Stimulated activated CD4-positive, alpha-beta T cell treated with anti-CD3 and anti-CD28 coated beads, TNF-alpha, amount 100 ng/mL, for 1 hour (primary cell): Measurements from ENCODE around the gene CBLB.

Experiments
- DNase-seq, 3 donors: peaks; one replicate each; pipeline ENCODE4 v3.0.0-alpha.2; 2020; ENCODE audit warnings: low read depth in 3 of 3, low spot score in 1 of 3

CBLB gene

DNA sequence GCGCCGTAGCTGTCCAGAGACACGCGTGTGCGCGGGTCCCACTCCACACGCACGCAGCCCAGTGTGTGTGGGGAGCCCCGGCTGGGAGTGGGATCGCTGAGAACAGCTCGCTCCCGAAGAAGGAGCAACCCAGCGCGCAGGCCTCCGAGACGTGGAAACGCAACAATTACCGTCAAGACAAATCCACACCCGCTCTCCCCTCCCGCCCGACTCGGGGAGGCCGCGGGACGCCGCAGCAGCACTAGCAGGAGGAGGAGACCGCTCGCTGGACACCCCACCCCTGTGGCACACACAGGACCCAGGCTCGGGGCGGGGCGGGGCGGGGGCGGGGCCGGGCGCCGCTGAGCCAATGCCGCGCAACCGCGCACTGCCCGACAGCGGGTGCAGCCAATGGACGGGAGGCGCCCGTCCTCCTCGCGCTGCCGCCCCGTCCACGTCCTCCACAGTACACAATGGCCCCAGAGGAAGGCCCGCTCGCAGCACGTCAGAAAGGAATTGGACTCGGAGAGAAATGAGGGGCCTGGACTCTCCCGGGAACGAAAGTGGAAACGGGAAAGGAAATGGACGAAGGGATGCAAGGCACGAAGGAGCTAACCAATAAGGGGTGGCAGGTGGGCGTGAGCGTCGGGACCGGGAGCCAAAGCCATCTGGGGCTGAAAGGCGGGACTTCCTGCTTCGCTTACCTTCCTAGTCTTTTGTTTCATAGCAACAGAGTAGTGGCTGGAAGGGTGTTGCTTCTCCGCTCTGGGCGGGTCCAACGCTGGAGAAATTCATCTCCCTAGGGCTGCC is at the start of gene CBLB:
Gene CBLB, minus strand, starts transcription at position 271 of the 789 bp plus-strand sequence. CDS start 1,435 bp downstream, outside the sequence.
- peak; percentile 55 to 68 (median 64) for DNase-seq

GRCh38 chr3:105916767-105917166 is 48.0 kb upstream of the CBLB start:
- DNase-seq: no peak

GRCh38 chr3:105915524-105915923 is 46.7 kb upstream of the CBLB start:
- DNase-seq: no peak

DNA sequence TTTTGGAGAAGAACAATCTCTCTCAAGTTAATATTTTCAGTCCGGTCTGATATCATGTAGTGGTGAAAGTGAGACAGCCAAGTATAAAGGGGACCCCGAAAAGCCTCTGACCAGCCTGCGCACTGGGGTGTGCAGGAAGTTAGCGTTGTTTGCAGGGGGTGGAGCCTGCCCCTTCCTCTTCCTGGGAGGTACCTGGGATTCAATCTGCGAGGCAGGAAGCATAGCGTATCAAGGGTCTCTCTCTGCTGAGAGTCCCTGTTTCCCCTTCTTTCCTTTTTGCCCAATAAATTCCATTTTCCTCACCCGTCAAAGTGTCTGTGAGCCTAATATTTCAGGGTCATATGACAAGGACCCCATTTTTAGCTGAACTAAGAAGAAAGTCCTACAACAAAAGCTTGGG is 44.8 kb upstream of the CBLB start:
- DNase-seq: no peak

- no peak for DNase-seq
Observed at GRCh38 chr3:105912891-105913290, 44.1 kb upstream of the CBLB start.

DNA sequence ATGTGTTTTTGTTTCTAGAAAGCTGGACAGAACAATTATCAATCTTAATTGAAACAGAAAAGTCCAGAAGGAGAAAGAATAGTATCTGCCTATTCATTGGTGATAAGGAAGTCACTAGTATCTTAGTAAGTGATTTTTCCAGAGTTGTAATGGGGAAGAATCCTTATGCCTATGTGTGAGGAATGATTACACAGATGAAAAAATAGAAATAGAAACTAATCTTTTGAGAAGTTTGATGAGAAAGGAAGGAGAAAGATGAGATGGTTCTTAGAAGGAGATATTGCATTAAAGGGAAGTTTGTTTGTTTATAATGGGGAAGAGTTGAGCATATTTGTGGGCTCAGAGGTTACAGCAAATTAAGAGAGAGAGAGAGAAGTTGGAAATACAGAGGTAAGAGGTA is 42.7 kb upstream of the CBLB start:
- DNase-seq: no peak

DNA sequence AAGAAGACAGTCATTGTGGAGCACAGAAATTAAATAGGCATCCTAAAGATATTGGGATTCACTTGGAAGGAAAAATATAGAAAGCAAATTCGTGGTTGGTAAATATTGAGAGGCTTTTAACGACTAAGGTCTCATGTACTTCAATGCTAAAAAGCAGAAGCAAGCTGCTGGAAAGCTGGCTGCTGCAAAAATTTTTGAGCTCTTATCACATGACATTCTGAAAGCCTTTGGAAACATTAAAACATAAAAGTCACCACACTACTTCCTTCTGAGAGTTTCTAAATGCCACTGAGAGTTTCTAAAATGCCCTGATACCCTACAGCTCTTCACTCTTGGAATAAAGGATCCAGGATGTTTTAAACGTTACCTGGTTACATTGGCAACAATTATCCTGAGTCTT is 39.0 kb upstream of the CBLB start:
- DNase-seq: no peak

DNA sequence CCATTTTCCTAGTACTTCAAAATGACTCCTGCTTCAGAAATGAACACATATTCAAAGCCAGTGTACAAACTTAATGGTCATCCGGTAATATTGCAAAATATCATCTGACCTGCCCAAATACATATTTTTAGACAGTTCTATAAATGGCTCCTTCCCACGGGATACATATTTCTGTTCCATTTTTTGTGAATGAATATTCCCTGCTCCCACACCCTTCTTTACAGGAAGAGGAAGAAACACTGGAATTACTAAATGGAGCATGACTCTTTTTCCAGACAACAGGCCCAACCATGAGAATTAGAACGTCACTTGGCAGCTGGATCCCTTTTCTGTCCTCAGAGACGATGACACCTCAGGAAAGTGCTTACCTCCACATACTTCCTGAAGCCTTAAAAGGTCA is 38.0 kb upstream of the CBLB start:
- DNase-seq: no peak

DNA sequence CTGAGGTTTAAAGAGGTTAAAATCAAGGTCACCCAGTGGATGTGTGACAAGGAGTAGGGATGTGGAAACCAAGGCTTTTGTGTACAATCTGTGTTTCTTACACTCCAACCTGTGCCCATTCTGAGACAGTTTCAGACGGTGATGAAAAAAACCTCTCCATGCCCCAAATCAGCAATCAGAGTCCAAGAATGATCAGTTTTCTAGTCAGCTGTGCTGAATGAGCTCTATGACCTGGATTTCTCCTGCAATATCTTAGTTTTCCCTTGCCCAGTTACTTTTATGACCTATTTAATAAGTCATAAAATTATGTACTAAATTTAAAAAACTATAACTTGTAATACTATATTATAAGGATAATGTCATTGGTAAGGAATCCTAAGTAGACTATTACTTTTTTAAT is 37.5 kb upstream of the CBLB start:
- no peak for DNase-seq

GRCh38 chr3:105905328-105905727 is 36.5 kb upstream of the CBLB start:
- no peak for DNase-seq

GRCh38 chr3:105904678-105905284 is 36.0 kb upstream of the CBLB start:
- no peak for DNase-seq

DNA sequence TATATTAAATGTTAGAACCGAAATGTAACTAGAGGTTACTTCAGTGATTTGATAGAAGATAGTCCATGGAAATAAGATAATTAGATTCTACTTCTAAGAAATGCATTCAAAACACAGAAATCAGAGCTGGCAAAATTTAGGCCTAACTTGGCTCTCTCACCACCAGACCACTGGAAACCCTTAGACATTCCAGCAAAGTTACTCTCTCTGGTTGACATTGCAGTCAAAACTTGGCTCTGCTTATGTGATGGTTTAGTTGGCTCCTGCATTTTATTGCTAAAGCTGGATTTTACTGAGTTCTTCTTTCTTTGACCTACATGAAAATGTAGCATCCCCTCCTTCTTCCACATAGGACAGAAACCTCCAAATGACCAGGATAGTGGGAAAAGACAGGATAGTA is 35.4 kb upstream of the CBLB start:
- DNase-seq: no peak

DNA sequence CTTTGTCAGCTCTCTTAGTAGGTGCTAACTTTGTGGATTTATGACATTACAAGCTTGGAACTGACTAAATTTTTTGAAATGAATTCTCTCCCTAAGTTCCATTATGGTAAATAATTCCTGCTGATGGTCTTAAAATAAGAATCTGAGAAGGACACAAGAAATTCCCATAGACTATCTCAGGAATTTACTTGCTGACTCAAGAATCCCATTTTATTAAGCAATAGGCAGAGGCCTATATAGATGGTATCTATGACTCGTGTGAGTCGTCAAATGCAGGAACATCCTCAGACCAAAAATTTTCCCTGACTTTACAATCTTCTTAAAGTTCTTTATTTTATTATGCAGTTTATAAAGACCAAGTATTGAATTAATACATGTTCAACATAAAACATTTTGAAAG is 30.7 kb upstream of the CBLB start:
- no peak for DNase-seq

DNA sequence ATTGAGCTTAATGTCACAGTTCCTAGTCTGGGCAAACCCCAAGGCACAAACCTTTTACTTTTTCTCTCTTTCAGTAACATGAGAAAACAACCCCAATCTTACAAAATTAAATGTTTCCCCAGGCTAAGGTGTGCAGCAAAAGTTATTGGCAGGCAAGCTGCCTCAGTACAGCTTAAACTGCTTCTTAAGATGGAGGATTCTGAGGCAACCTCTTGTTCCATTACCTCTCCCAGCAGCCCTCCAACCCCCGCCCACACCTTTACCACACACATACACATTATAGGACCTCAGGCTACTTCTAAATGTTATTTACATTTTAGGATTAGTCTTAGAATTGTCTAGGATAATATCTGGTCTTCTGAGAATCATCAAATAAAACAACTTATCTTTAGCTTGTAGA is 22.3 kb upstream of the CBLB start:
- DNase-seq: no peak

GRCh38 chr3:105888621-105889579 is 20.1 kb upstream of the CBLB start:
- DNase-seq: no peak

GRCh38 chr3:105885256-105885655 is 16.4 kb upstream of the CBLB start:
- DNase-seq: no peak

DNA sequence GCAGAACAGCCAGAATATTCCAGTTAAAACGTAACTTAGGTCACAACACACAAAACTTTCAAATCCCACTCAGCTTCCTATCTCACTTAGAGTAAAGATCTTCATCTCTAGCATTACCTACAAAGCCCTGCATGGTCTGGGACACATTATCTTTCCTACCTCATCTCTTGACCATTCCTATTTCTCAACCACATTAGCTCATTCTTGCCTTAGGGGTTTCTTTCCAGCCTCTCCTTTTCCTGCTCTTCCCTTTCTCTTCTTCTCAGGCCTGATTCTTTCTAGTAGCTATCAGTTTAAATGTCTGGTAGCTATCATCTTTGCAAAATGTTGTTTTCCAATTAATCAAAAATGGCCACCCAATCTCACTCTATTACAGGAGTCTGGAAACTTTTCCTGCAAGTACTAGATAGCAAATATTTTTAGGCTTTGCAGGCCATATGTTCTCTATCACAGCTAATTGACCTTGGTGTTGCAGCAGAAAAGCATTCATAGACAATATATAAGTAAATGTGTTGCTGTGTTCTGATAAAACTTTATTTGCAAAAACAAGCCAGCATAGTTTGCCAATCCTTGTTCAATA is 15.1 kb upstream of the CBLB start:
- no peak for DNase-seq

DNA sequence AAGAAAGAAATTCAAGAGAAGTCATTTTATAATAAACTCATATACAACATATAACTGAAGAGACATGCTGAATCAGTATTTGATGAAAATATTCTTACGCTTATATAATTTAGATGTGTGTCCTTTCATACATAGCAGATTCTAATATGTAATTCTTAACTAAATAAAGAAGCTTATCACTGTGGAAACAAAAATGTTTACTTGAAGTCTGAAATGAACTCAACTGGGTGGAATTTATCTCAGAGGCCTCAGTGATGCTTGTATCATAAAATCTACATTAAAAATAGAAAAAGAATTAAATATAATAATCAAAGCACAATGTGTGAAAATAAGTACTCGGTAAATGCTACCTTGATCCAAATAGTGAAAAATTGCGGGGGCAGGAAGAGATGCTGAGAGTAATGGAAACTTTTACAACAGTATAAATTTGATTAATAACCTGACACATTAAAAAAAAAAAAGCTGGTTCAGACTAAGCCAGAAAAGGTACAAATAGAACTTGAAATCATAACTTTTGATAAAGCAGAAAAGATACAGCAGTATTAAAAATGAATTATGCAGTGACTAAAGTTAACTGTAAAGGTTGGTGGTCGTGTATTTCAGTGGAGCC is 12.0 kb upstream of the CBLB start:
- no peak for DNase-seq

DNA sequence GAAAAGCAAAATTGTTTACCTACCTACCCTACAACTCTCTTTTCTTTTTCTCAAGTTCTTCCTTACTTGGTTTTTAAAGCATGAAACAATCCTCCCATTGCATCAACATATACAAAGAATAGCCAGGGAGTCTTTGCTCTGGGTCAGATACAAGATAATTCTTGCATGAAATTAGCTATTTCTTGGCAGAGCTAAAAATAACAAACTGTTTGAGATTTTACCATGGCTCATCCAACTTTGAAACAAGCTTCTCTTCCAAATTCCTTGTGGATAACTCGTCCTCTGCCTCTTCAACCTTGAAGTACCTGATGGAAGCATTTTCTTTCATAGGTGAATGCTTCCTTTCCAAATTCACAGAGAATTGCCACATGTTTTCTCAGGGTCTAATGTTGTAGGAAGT is 9.2 kb upstream of the CBLB start:
- no peak for DNase-seq

GRCh38 chr3:105877336-105877910 is 8.6 kb upstream of the CBLB start:
- no peak for DNase-seq
